ENCODE data around the gene OPTN. TPM values are rescaled to one million over a fixed set of nuclear protein-coding genes. Genes with fewer than 3 reads are reported as not detected.

OPTN gene
- total RNA-seq, 1 donor from 2014 or later, result 151 TPM

GRCh38 chr10:13104697-13105096, 4.7 kb downstream of the OPTN start:
- Mint-ChIP-seq H3K36me3 (ENCODE audit: low read depth) (peaks cover 12% of the 10 kb centered on the region), H3K27ac (ENCODE audit: unreplicated experiment) (no peak overlapping the region), H3K27me3 (ENCODE audit: low read depth) (no peaks in the 10 kb centered on the region), H3K4me3 (ENCODE audit: unreplicated experiment) (no peak overlapping the region), H3K4me1 (ENCODE audit: low read depth) (peaks cover 55% of the 10 kb centered on the region), H3K9me3 (ENCODE audit: low read depth) (no peaks in the 10 kb centered on the region)
- DNase-seq (ENCODE audit: low spot score), result no peak
- TF ChIP-seq CTCF (IDR thresholded peaks at IDR 0.05), result no peak

- TF ChIP-seq CTCF (IDR thresholded peaks at IDR 0.05), result no peak
- no peaks in the 10 kb centered on the region for H3K9me3 Mint-ChIP-seq (ENCODE audit: low read depth)
- peaks cover 15% of the 10 kb centered on the region for H3K36me3 Mint-ChIP-seq (ENCODE audit: low read depth)
- H3K27me3 Mint-ChIP-seq (ENCODE audit: low read depth), result no peaks in the 10 kb centered on the region
- no peak overlapping the region for H3K4me3 Mint-ChIP-seq (ENCODE audit: unreplicated experiment)
- no peak for DNase-seq (ENCODE audit: low spot score)
- H3K27ac Mint-ChIP-seq (ENCODE audit: unreplicated experiment), result no peak overlapping the region
- H3K4me1 Mint-ChIP-seq (ENCODE audit: low read depth), result peaks cover 57% of the 10 kb centered on the region
These were observed 5.2 kb downstream of the OPTN start for GRCh38 chr10:13105184-13105583.

GRCh38 chr10:13106387-13107045, 6.6 kb downstream of the OPTN start:
- TF ChIP-seq CTCF (IDR thresholded peaks at IDR 0.05), result no peak
- Mint-ChIP-seq H3K27ac (ENCODE audit: unreplicated experiment) (peak overlapping the region; percentile 32), H3K9me3 (ENCODE audit: low read depth) (no peaks in the 10 kb centered on the region), H3K4me3 (ENCODE audit: unreplicated experiment) (no peak overlapping the region), H3K27me3 (ENCODE audit: low read depth) (no peaks in the 10 kb centered on the region), H3K4me1 (ENCODE audit: low read depth) (peaks cover 52% of the 10 kb centered on the region), H3K36me3 (ENCODE audit: low read depth) (peaks cover 23% of the 10 kb centered on the region)
- no peak for DNase-seq (ENCODE audit: low spot score)

GRCh38 chr10:13110908-13111307, 10.9 kb downstream of the OPTN start:
- no peak for DNase-seq (ENCODE audit: low spot score)
- Mint-ChIP-seq H3K4me3 (ENCODE audit: unreplicated experiment) (no peak overlapping the region), H3K27ac (ENCODE audit: unreplicated experiment) (no peak overlapping the region), H3K9me3 (ENCODE audit: low read depth) (no peaks in the 10 kb centered on the region), H3K36me3 (ENCODE audit: low read depth) (peaks cover 37% of the 10 kb centered on the region), H3K27me3 (ENCODE audit: low read depth) (no peaks in the 10 kb centered on the region), H3K4me1 (ENCODE audit: low read depth) (peaks cover 24% of the 10 kb centered on the region)
- no peak for TF ChIP-seq CTCF (IDR thresholded peaks at IDR 0.05)

- TF ChIP-seq CTCF (IDR thresholded peaks at IDR 0.05), result no peak
- no peak for DNase-seq (ENCODE audit: low spot score)
- Mint-ChIP-seq H3K27me3 (ENCODE audit: low read depth) (no peaks in the 10 kb centered on the region), H3K36me3 (ENCODE audit: low read depth) (peaks cover 48% of the 10 kb centered on the region), H3K9me3 (ENCODE audit: low read depth) (no peaks in the 10 kb centered on the region), H3K27ac (ENCODE audit: unreplicated experiment) (no peak overlapping the region), H3K4me1 (ENCODE audit: low read depth) (peaks cover 13% of the 10 kb centered on the region), H3K4me3 (ENCODE audit: unreplicated experiment) (no peak overlapping the region)
These were observed 13.6 kb downstream of the OPTN start for GRCh38 chr10:13113544-13113943.
